Left ventricle myocardium superior (tissue), 1 donor: Measurements from ENCODE around the gene TMEM184C. TPM values are rescaled to one million over a fixed set of nuclear protein-coding genes. Genes with fewer than 3 reads are reported as not detected.
A peak's percentile ranks its signal among the peaks of the same experiment; 100 is the strongest.

ENCODE experiments used
- ATAC-seq: fragments of 200-7000 bp; cut with Tn5 transposase; one replicate; pipeline ENCODE4 v1.9.1; 2020; ENCODE audit warnings: mild to moderate bottlenecking, moderate library complexity
- DNase-seq: peaks from one replicate; pipeline ENCODE4 v3.0.0-alpha.2; 2020
- intact Hi-C: fragments of 100-400 bp; cut with micrococcal nuclease; formaldehyde crosslinking; loops from one replicate; pipeline ENCODE4 v1.11.0; 2022
- long read RNA-seq: library from polyadenylated mRNA; unstranded; transcript quantifications from one replicate; pipeline ENCODE4 v2.0.0, GENCODE V29; 2021
- total RNA-seq: library from RNA; stranded (reverse); fragmentation: NEBNext Ultra II Directional; extraction: Animal tissue kit (Norgen Biotek cat#: 25700); gene quantifications from one replicate; pipeline ENCODE4 v1.2.1, GENCODE V29; 2021
- donor health status: DM: no; HTN: yes; CAD: no; lungs with severe emphysema.

TMEM184C gene
- 25.9 TPM for total RNA-seq
- long read RNA-seq, full-length matches to known transcripts: 18 of 25 reads
- long read RNA-seq, partial matches to known transcripts: 0 of 25 reads
- long read RNA-seq, other reads (novel, unspliced or antisense): 7 of 25 reads

DNA sequence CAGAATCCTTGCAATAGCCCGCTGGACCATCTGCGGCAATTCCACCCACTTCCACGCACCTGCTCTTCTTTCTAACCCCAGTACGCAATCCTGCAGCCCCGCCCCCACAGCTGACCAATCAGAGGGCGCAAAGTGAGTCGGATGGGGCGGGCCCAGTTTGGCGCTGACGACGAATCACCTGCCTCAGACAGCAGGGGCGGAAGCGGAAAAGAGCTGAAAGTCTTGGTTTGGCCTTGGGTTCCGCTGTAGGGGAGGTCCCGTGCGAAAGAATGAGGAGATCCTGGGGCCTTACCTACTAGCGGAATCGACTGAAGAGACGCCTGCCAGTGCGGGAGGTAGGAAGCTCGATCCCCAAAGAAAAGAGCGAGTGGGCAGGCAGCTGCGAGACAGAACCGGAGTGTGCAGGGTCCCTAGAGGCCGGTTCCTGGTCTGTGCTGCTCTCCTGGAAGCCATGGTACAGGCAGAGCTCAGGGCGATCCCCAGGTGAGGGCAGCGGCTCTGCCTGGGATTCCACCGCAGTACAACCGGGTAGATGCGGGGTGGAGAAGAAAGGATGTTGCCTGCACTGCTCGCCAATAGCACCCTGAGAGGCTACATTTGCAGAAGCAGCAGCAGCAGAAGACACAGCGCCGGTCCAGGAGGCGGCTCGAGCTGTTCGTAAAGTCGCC is at the start of gene TMEM184C:
Gene TMEM184C, plus strand, starts transcription at position 225 of the 668 bp plus-strand sequence. CDS start 560 bp downstream, outside the sequence.
- intact Hi-C loops: no loop called here
- DNase-seq (peak; percentile 99), ATAC-seq (peak; percentile 99)

GRCh38 chr4:147570616-147571015 is 46.6 kb upstream of the TMEM184C start:
- intact Hi-C loops: no loop called here
- no peak for DNase-seq
- no peak for ATAC-seq

DNA sequence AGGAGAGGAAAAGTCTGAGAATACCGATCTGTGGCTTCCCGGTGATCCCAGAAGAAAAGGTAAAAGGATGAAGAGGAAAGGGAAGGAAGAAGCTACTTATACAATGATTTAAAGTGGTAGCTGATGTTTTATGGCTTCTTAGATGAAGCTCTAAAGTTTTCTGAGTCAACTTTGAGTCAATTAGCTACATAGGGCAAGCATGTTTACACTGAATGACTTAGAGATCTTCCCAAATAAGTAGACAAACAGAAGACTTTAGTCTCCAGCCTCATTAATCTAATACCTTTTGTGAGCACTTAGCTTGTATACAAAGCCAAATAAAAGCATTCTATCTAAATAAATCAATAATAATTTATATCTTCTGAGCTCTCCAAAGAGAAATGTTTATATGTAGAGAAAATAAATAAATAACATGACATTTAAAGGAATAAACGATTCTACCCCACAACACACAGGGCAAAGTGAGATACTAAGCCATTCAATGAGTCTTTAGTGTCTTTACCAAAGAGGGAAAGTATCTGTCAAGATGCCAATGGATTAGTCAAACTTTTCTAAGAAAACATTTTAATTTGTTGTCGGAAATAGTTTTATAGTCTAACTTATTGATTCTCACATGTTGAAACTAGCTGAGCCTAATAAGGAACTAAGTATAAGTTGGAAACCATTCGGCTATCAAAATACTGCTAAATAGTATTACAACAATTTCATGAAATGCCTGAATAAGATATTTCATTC is 46.0 kb upstream of the TMEM184C start:
- ATAC-seq: no peak
- intact Hi-C loops: no loop called here

GRCh38 chr4:147576084-147576483 is 41.1 kb upstream of the TMEM184C start:
- DNase-seq (no peak), ATAC-seq (no peak)
- intact Hi-C loops: no loop called here

More for the DNA sequence above, 46.0 kb upstream of the TMEM184C start:
- DNase-seq: no peak

DNA sequence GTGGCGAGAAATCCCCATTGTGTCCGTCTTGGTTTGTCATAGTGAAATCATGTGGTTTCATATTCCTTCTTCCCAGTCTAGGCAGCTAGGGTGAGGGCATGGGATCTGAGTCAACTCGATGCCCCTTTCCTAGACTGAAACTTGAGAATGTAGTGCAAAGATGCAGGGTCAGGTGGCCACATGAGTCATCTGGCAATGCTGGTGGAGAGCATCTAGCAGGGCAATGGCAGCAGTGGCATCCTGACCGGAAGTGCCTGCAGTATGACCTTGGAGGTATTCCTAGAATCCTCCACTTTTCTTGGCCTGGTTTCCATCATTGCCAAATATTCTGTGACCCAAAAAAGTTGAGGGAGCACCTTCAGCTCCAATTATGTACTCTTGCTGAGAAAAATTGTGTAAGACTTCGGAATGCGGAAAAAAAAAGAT is 39.1 kb upstream of the TMEM184C start:
- ATAC-seq: no peak
- DNase-seq: no peak
- intact Hi-C loops: no loop called here

- ATAC-seq (no peak), DNase-seq (no peak)
- intact Hi-C loops: no loop called here
Observed at GRCh38 chr4:147578593-147578992, 38.6 kb upstream of the TMEM184C start.

- intact Hi-C loops: no loop called here
- ATAC-seq (no peak), DNase-seq (no peak)
Observed at GRCh38 chr4:147580396-147580795, 36.8 kb upstream of the TMEM184C start.

DNA sequence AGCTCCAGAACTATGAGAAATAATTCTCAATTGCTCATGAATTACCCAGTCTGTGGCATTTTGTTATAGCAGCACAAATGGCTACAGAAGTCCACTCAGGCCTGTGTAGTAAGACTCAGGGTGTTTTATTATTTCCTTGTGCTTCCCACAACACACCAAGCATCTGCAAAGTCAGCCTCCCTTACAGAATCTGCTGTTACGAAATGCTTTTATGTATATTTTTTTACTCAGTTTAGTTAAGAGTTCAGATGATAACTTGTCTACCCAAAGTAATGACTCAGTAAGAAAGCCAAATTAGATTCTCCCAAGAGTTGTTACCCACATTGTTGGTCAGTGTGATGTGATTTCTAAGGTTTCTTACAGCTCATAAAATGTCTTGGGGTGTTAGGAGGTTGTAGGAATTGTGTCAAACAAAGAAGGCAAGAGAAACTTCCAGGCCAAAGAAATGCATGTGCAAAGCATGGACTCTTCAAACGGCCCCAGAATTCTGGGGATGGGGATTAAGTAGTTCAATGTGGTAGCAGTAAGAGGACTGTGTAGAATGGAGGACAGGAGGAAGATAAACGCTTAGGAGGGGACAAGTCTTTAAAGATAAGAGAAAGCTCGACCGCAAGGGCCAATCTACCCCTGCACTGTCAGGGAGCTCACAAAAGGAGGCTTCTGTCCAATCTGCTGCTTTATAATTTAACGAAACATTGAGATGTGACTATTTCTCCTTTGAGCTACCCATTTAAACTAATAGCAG is 35.4 kb upstream of the TMEM184C start:
- no peak for ATAC-seq
- no peak for DNase-seq
- intact Hi-C loops: no loop called here

GRCh38 chr4:147582386-147583060 is 34.7 kb upstream of the TMEM184C start:
- intact Hi-C loops: no loop called here

GRCh38 chr4:147583876-147584275 is 33.3 kb upstream of the TMEM184C start:
- ATAC-seq (no peak), DNase-seq (no peak)
- intact Hi-C loops: no loop called here

More at GRCh38 chr4:147582386-147583060, 34.7 kb upstream of the TMEM184C start:
- ATAC-seq: no peak
- DNase-seq: no peak

GRCh38 chr4:147586032-147586431 is 31.2 kb upstream of the TMEM184C start:
- intact Hi-C loops: no loop called here
- ATAC-seq (no peak), DNase-seq (no peak)

- intact Hi-C loops: no loop called here
- ATAC-seq: no peak
- DNase-seq: no peak
Observed at GRCh38 chr4:147586637-147587036, 30.6 kb upstream of the TMEM184C start.

GRCh38 chr4:147587041-147587440 is 30.2 kb upstream of the TMEM184C start:
- ATAC-seq (no peak), DNase-seq (no peak)
- intact Hi-C loops: no loop called here

DNA sequence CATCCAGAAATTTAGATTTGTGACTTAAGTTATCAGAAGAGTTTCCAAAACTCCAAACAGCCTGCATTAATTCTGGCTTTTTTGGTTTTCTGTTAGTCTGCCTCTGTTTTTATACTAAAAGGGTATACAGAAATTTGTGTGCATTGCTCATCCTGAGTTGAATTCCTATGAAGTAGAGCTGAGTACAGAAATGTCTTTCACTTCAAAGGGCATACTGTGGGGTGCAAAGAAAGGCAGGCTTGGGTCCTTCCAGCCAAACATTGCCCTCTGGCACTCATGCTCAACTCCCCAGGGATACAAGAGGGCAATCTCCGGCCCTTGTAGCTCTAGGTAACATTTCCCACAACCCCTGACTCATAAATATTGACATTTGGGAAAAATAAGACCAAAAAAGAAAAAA is 27.6 kb upstream of the TMEM184C start:
- no peak for ATAC-seq
- intact Hi-C loops: loop anchor here (2.0 kb wide), 1 partner anchor 429 kb away; no protein-coding TSS in a partner anchor

DNA sequence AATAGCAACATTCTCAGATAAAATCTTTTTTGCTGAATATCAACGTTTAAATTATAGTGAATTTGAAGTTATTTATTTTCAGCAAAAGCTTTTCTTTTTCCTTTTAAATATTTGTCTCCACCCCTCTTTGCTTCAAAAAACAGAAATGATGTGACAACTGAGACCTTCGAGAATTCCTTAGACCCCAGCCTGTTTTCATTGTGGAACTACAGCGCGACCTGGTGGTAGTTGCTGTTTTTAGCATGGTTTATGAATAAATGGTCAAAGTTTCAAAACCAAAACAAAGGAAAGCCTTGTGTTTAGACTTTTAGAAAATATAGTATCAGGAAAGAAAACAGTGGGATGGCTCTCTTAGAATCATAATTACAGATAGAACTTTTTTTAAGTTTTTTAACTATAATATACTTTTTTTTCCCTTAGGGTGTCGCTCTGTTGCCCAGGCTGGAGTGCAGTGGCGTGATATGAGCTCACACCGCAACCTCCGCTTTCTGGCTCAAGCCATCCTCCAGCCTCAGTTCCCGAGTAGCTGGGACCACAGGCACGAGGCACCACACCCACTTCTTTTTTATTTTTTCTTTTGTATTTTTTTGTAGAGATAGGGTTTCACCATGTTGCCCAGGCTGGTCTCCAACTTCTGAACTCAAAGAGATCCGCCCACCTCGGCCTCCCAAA is 26.8 kb upstream of the TMEM184C start:
- intact Hi-C loops: loop anchor here (5.0 to 10.0 kb wide), 2 partner anchors 478 to 566 kb away; no protein-coding TSS in a partner anchor
- ATAC-seq (peak; percentile 58), DNase-seq (peak; percentile 56)

More for the DNA sequence above, 27.6 kb upstream of the TMEM184C start:
- DNase-seq: no peak

- intact Hi-C loops: loop anchor here (5.0 to 10.0 kb wide), 2 partner anchors 479 to 566 kb away; no protein-coding TSS in a partner anchor
- DNase-seq (no peak), ATAC-seq (no peak)
Observed at GRCh38 chr4:147591106-147591505, 26.1 kb upstream of the TMEM184C start.

DNA sequence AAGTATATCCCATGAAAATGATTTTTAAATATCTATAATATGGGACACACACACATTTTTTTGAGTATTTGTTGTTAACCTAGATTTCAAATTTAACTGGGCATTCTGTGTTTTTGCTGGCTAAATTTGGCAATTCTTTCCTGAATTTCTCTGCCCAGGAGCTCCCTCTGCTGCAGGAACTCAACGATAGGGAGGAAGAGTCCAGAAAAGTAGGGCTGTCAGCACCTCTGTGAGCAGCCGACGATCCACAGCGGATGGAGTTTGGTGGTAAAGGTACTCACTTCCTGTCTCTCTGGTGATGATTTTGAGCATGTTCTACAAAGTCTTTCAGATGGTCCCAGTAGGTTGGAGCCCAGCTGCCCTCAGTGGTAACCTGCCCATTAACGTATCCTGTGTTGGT is 23.1 kb upstream of the TMEM184C start:
- DNase-seq (no peak), ATAC-seq (no peak)
- intact Hi-C loops: loop anchor here (5.0 to 10.0 kb wide), 2 partner anchors 482 to 569 kb away; no protein-coding TSS in a partner anchor

DNA sequence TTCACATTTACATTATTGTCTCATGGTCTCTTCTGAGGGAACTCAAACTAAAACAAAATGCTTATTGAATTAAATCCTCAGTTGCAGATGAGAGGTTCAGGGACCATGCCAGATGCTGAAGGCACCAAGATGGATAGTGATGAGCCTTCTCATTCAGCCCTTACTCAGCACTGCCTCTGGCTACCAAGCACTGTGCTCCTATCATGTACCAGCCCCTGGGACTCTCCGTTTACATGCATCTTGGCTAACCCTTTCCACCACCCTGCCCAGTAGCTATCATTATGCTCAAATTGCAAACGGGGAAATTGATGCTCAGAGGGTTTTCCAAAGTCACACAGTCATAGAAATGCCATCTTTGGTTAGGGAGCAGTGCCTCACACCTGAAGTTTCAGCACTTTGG is 22.6 kb upstream of the TMEM184C start:
- no peak for DNase-seq
- no peak for ATAC-seq
- intact Hi-C loops: loop anchor here (5.0 to 10.0 kb wide), 2 partner anchors 482 to 570 kb away; no protein-coding TSS in a partner anchor
